ENCODE results near the gene CCL13. TPM values are rescaled to one million over a fixed set of nuclear protein-coding genes. Genes with fewer than 3 reads are reported as not detected.

Gene CCL13
- total and polyA plus RNA-seq, 10 of the 15 experiments (the other 5 are each of a cell fraction or from before 2014, with no cell fraction given) = not detected

- TF ChIP-seq EZH2 (IDR thresholded peaks at IDR 0.05; ENCODE audit: borderline replicate concordance, control insufficient read depth, low read depth, low read length) (no peak), ETV6 (conservative IDR thresholded peaks at IDR 0.05 in 1 of 2, IDR thresholded peaks at IDR 0.05 in 1 of 2; ENCODE audit: borderline replicate concordance in 1 of 2, low read depth in 1 of 2) (no peak), RELA (IDR thresholded peaks at IDR 0.05; ENCODE audit: borderline replicate concordance, partially characterized antibody) (no peak), MTA3 (IDR thresholded peaks at IDR 0.05; ENCODE audit: borderline replicate concordance, low read length) (no peak), NR2C2 (IDR thresholded peaks at IDR 0.05; ENCODE audit: borderline replicate concordance, control insufficient read depth, insufficient read length, low read depth) (no peak), PRDM15 (CRISPR knock-in tag; IDR thresholded peaks at IDR 0.05) (no peak), SIX5 (IDR thresholded peaks at IDR 0.05; ENCODE audit: low read depth, low read length, severe bottlenecking) (no peak), NFXL1 (IDR thresholded peaks at IDR 0.05; ENCODE audit: borderline replicate concordance) (no peak)
These were observed 10.3 kb downstream of the CCL13 start (continued) for GRCh38 chr17:34366529-34367107.

Measured in GM12878 (cell line).